Neuronal stem cell (in vitro differentiated cells): Measurements from ENCODE around the gene WDR81.

Source experiments
- DNase-seq: peaks from one replicate; pipeline ENCODE4 v3.0.0-alpha.2; 2013; ENCODE audit warnings: low spot score
- H2AFZ ChIP-seq: one replicate; pipeline ENCODE4 v1.6.1; 2013; ENCODE audit warnings: mild to moderate bottlenecking, low read length, inconsistent platforms
- H2AK5ac ChIP-seq: 2 replicates; pipeline ENCODE4 v1.6.1; 2013; ENCODE audit warnings: low read depth, mild to moderate bottlenecking, inconsistent platforms, low read length, moderate library complexity, mixed read lengths
- H2BK120ac ChIP-seq: 2 replicates; pipeline ENCODE4 v1.6.1; 2013; ENCODE audit warnings: low read depth, mild to moderate bottlenecking, inconsistent platforms, low read length, moderate library complexity, mixed read lengths
- H2BK12ac ChIP-seq: one replicate; pipeline ENCODE4 v1.6.1; 2013; ENCODE audit warnings: low read length, inconsistent platforms
- H2BK15ac ChIP-seq: 2 replicates; pipeline ENCODE4 v1.6.1; 2013; ENCODE audit warnings: mild to moderate bottlenecking, low read length, inconsistent platforms, mixed read lengths
- H2BK5ac ChIP-seq: one replicate; pipeline ENCODE4 v1.6.1; 2013; ENCODE audit warnings: inconsistent platforms, mild to moderate bottlenecking, low read length, moderate library complexity
- H3K14ac ChIP-seq: one replicate; pipeline ENCODE4 v1.6.1; 2013; ENCODE audit warnings: low read length, inconsistent platforms
- H3K18ac ChIP-seq: 2 replicates; pipeline ENCODE4 v1.6.1; 2013; ENCODE audit warnings: low read length, inconsistent platforms
- H3K23ac ChIP-seq: 2 replicates; pipeline ENCODE4 v1.6.1; 2013; ENCODE audit warnings: low read depth, mild to moderate bottlenecking, mixed read lengths, low read length, inconsistent platforms; ENCODE audit not compliant: poor library complexity
- H3K27ac ChIP-seq: replicated peaks from 3 replicates; pipeline ENCODE4 v1.5.1; 2013; ENCODE audit warnings: low read length, inconsistent platforms
- H3K27me3 ChIP-seq, 3 experiments: 2 replicates each; pipeline ENCODE4 v1.6.1; 2013; ENCODE audit warnings: low read length in 3 of 3, mild to moderate bottlenecking in 2 of 3, inconsistent platforms in 1 of 3, low read depth in 1 of 3, mixed read lengths in 1 of 3, moderate library complexity in 1 of 3; ENCODE audit not compliant: control insufficient read depth in 3 of 3, insufficient read depth in 3 of 3
- H3K36me3 ChIP-seq, 2 donors: replicated peaks in 1 of 2; 2 replicates each; pipeline ENCODE4 v1.6.1; 2013; ENCODE audit warnings: low read length in 2 of 2; ENCODE audit not compliant: control insufficient read depth in 2 of 2, insufficient read depth in 2 of 2
- H3K4ac ChIP-seq: 2 replicates; pipeline ENCODE4 v1.6.1; 2013; ENCODE audit warnings: inconsistent platforms, mild to moderate bottlenecking, low read length, moderate library complexity
- H3K4me1 ChIP-seq, 2 donors: 1 replicate in 1 of 2; 2 replicates in 1 of 2; pipeline ENCODE4 v1.6.1; 2013; ENCODE audit warnings: low read length in 2 of 2, low read depth in 1 of 2; ENCODE audit not compliant: control insufficient read depth in 2 of 2, insufficient read depth in 1 of 2
- H3K4me2 ChIP-seq: one replicate; pipeline ENCODE4 v1.6.1; 2013; ENCODE audit warnings: mild to moderate bottlenecking, low read length, inconsistent platforms; ENCODE audit not compliant: insufficient read depth, poor library complexity, severe bottlenecking
- H3K4me3 ChIP-seq, 2 donors: 2 replicates each; pipeline ENCODE4 v1.5.1; 2013; ENCODE audit warnings: low read length in 2 of 2, mild to moderate bottlenecking in 2 of 2, inconsistent platforms in 1 of 2, moderate library complexity in 1 of 2
- H3K79me1 ChIP-seq: one replicate; pipeline ENCODE4 v1.6.1; 2013; ENCODE audit warnings: low read depth, mild to moderate bottlenecking, inconsistent platforms, low read length, moderate library complexity
- H3K9ac ChIP-seq: one replicate; pipeline ENCODE4 v1.6.1; 2013; ENCODE audit warnings: mild to moderate bottlenecking, low read depth, low read length, inconsistent platforms; ENCODE audit not compliant: poor library complexity
- H3K9me3 ChIP-seq, 2 donors: replicated peaks in 1 of 2; 2 replicates each; pipeline versions ENCODE3 to v1.6.1; 2013; ENCODE audit warnings: low read length in 2 of 2, mild to moderate bottlenecking in 2 of 2, inconsistent platforms in 1 of 2, low read depth in 1 of 2, mixed read lengths in 1 of 2, moderate library complexity in 1 of 2; ENCODE audit not compliant: control insufficient read depth in 2 of 2, insufficient read depth in 1 of 2
- H4K8ac ChIP-seq: one replicate; pipeline ENCODE4 v1.6.1; 2013; ENCODE audit warnings: low read depth, mild to moderate bottlenecking, inconsistent platforms, low read length, moderate library complexity
- H4K91ac ChIP-seq: one replicate; pipeline ENCODE4 v1.6.1; 2013; ENCODE audit warnings: low read length, low read depth, mild to moderate bottlenecking, inconsistent platforms; ENCODE audit not compliant: poor library complexity
- WGBS, 2 donors: extraction: QIAGEN DNeasy Blood & Tissue Kit; methylation state at CpG; one replicate each; pipeline ENCODE4 v1.1.7; 2013; ENCODE audit warnings: missing lambda C conversion rate in 2 of 2, mixed read lengths in 1 of 2; ENCODE audit not compliant: insufficient read length in 2 of 2, insufficient replicate concordance in 1 of 2; ENCODE audit errors: extremely low coverage in 2 of 2; 5-methylcytosine and 5-hydroxymethylcytosine counted together

The WDR81 gene

GRCh38 chr17:1745513-1746020 lies 21.1 kb downstream of the WDR81 start:
- no peak for DNase-seq
- Histone ChIP-seq H3K27ac (no peak overlapping the region), H2AK5ac (peak overlapping the region; percentile 76), H3K36me3 (no peaks in the 10 kb centered on the region), H3K18ac (peak overlapping the region; percentile 48), H2BK15ac (no peak overlapping the region), H2BK120ac (no peak overlapping the region), H3K23ac (no peak overlapping the region), H3K79me1 (peaks cover 2% of the 10 kb centered on the region), H3K4me2 (no peak overlapping the region), H3K4ac (no peak overlapping the region), H4K8ac (no peak overlapping the region), H4K91ac (no peak overlapping the region), H3K4me3 (no peak overlapping the region), H2BK5ac (peak overlapping the region; percentile 66), H3K9ac (no peak overlapping the region), H3K14ac (no peak overlapping the region), H2BK12ac (peak overlapping the region; percentile 90), H3K9me3 (peaks cover 0 to 4% of the 10 kb centered on the region in 2 donors), H3K4me1 (peaks cover 0 to 3% of the 10 kb centered on the region in 2 donors), H3K27me3 (no peaks in the 10 kb centered on the region), H2AFZ (no peak overlapping the region)
- no CpG with 5 or more reads among the region's 12 CpGs for WGBS, 2 donors

GRCh38 chr17:1746975-1747543 lies 22.6 kb downstream of the WDR81 start:
- WGBS, 2 donors: no CpG with 5 or more reads among the region's 22 CpGs
- no peak overlapping the region for H4K8ac ChIP-seq
- peak overlapping the region; percentile 55 for H2BK15ac ChIP-seq
- H3K4ac ChIP-seq: no peak overlapping the region
- H2BK5ac ChIP-seq: no peak overlapping the region
- H3K23ac ChIP-seq: peak overlapping the region; percentile 85
- peak overlapping the region; percentile 80 for H3K18ac ChIP-seq
- H4K91ac ChIP-seq: no peak overlapping the region
- no peak overlapping the region for H2BK12ac ChIP-seq
- no peak overlapping the region for H3K4me3 ChIP-seq
- no peak overlapping the region for H3K27ac ChIP-seq
- peaks cover 0 to 4% of the 10 kb centered on the region in 2 donors for H3K9me3 ChIP-seq
- H2BK120ac ChIP-seq: no peak overlapping the region
- H3K14ac ChIP-seq: peak overlapping the region; percentile 14
- peak overlapping the region; percentile 30 for H3K9ac ChIP-seq
- H2AK5ac ChIP-seq: peak overlapping the region; percentile 40
- no peak for DNase-seq
- H3K27me3 ChIP-seq: no peaks in the 10 kb centered on the region
- no peaks in the 10 kb centered on the region for H3K36me3 ChIP-seq
- H3K4me1 ChIP-seq: peaks cover 0 to 6% of the 10 kb centered on the region in 2 donors
- H3K79me1 ChIP-seq: peaks cover 2% of the 10 kb centered on the region
- peak overlapping the region; percentile 29 for H2AFZ ChIP-seq
- H3K4me2 ChIP-seq: no peak overlapping the region

- Histone ChIP-seq H3K9ac (no peak overlapping the region), H3K36me3 (no peaks in the 10 kb centered on the region), H2BK5ac (peak overlapping the region; percentile 75), H2BK15ac (no peak overlapping the region), H3K4me1 (peaks cover 0 to 11% of the 10 kb centered on the region in 2 donors), H4K91ac (no peak overlapping the region), H2AK5ac (peak overlapping the region; percentile 43), H3K79me1 (peaks cover 2% of the 10 kb centered on the region), H3K9me3 (peaks cover 0 to 4% of the 10 kb centered on the region in 2 donors), H3K4me2 (no peak overlapping the region), H4K8ac (no peak overlapping the region), H3K27me3 (peaks cover 0 to 11% (median 0%) of the 10 kb centered on the region in 3 experiments), H3K4me3 (no peak overlapping the region), H3K27ac (no peak overlapping the region), H3K18ac (no peak overlapping the region), H2AFZ (peak overlapping the region; percentile 78), H2BK12ac (no peak overlapping the region), H3K23ac (no peak overlapping the region), H3K4ac (peak overlapping the region; percentile 37), H3K14ac (peak overlapping the region; percentile 17), H2BK120ac (no peak overlapping the region)
- no CpG with 5 or more reads among the region's 9 CpGs for whole genome bisulfite sequencing, 2 donors
- DNase-seq: no peak
These were observed 26.1 kb downstream of the WDR81 start for GRCh38 chr17:1750628-1751027.

GRCh38 chr17:1752425-1753262 lies 28.1 kb downstream of the WDR81 start:
- H3K27me3 ChIP-seq: peaks cover 0 to 11% (median 0%) of the 10 kb centered on the region in 3 experiments

More at GRCh38 chr17:1752425-1753262, 28.1 kb downstream of the WDR81 start:
- H3K23ac ChIP-seq: peak overlapping the region; percentile 44
- H3K4me1 ChIP-seq: peaks cover 3 to 10% of the 10 kb centered on the region in 2 donors
- no peak overlapping the region for H2AFZ ChIP-seq
- H2BK15ac ChIP-seq: peak overlapping the region; percentile 54
- no peak for DNase-seq
- no peak overlapping the region for H3K14ac ChIP-seq
- WGBS, 2 donors: no CpG with 5 or more reads among the region's 18 CpGs
- no peak overlapping the region for H4K91ac ChIP-seq
- H2BK5ac ChIP-seq: peak overlapping the region; percentile 35
- H3K4me3 ChIP-seq: no peak overlapping the region
- H2AK5ac ChIP-seq: peak overlapping the region; percentile 81
- H2BK120ac ChIP-seq: no peak overlapping the region
- no peak overlapping the region for H3K9ac ChIP-seq
- H3K18ac ChIP-seq: peak overlapping the region; percentile 93
- H3K79me1 ChIP-seq: peaks cover 1% of the 10 kb centered on the region
- H2BK12ac ChIP-seq: peak overlapping the region; percentile 30
- peaks cover 1 to 4% of the 10 kb centered on the region in 2 donors for H3K9me3 ChIP-seq
- peak overlapping the region; percentile 65 for H4K8ac ChIP-seq
- H3K4me2 ChIP-seq: no peak overlapping the region
- H3K27ac ChIP-seq: no peak overlapping the region
- H3K4ac ChIP-seq: no peak overlapping the region
- H3K36me3 ChIP-seq: no peaks in the 10 kb centered on the region
